ENCODE data around the gene EPB41L4A.

EPB41L4A gene

GRCh38 chr5:112316006-112316405 is 103.1 kb downstream of the EPB41L4A start:
- no peak for DNase-seq (ENCODE audit: extremely low spot score)
- CTCF ChIA-PET = interaction anchor here (0.8 to 1.7 kb wide), 4 partner anchors 11 to 37 kb away, joined by 3 to 5 read pairs (median 3); no protein-coding TSS in a partner anchor
- POLR2A ChIA-PET = no interaction called here
- TF ChIP-seq, protein P1, sequence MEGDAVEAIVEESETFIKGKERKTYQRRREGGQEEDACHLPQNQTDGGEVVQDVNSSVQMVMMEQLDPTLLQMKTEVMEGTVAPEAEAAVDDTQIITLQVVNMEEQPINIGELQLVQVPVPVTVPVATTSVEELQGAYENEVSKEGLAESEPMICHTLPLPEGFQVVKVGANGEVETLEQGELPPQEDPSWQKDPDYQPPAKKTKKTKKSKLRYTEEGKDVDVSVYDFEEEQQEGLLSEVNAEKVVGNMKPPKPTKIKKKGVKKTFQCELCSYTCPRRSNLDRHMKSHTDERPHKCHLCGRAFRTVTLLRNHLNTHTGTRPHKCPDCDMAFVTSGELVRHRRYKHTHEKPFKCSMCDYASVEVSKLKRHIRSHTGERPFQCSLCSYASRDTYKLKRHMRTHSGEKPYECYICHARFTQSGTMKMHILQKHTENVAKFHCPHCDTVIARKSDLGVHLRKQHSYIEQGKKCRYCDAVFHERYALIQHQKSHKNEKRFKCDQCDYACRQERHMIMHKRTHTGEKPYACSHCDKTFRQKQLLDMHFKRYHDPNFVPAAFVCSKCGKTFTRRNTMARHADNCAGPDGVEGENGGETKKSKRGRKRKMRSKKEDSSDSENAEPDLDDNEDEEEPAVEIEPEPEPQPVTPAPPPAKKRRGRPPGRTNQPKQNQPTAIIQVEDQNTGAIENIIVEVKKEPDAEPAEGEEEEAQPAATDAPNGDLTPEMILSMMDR (IDR thresholded peaks at IDR 0.05; ENCODE audit: control extremely low read depth, extremely low read depth, low read depth, missing control alignments) = no peak

DNA sequence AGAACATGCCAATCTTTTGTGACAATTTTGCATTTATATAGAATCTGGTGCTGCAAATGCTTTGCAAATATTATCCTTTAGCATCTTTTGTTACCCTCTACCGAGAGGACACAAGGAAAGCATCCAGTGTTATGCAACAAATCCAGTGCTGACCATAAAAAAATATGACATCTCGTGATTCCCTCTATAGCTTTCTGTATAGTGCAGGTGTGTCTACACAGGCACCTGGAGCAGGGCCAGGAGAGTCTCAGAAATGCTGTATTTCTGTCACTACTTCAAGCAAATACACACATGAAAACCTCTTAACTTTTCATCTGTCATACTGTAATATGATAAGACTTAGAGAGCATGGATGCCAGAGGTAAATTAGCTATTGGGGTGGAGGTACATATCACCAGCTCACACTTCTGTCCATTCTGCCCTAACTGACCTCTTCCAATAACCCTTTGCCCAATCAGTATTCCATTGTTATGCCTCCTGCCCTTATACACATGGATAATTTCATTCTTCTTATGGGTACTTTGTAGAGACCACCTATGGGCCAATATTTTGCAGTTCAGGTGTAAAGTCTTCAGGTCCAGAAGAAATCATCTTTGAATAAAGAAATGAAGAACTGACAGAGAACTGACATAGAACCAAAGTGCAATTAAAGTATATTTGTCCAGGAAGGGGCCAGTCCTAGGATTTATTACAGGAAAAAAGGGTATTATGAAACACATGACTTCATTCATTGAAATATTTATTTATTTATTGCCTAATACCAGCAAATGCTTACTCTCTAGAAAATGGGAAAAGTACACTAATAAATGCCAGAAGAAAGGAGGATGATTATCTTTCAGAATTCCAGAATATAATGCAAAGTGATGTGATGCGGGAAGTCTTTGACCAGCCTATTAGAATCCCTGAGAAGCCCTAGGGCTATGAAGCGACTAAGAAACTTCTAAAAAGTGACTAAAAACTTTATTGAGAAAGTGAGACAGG is 106.5 kb downstream of the EPB41L4A start:
- ChIA-PET CTCF (interaction anchor here (0.6 to 1.1 kb wide), 2 partner anchors 13 to 26 kb away, joined by 3 to 4 read pairs; no protein-coding TSS in a partner anchor), POLR2A (no interaction called here)
- TF ChIP-seq, protein P1 (IDR thresholded peaks at IDR 0.05; ENCODE audit: control extremely low read depth, extremely low read depth, low read depth, missing control alignments) = no peak
- DNase-seq (ENCODE audit: extremely low spot score) = no peak

GRCh38 chr5:112310746-112311145 is 108.3 kb downstream of the EPB41L4A start:
- TF ChIP-seq, protein P1 (IDR thresholded peaks at IDR 0.05; ENCODE audit: control extremely low read depth, extremely low read depth, low read depth, missing control alignments) = no peak
- POLR2A ChIA-PET = no interaction called here
- CTCF ChIA-PET = interaction anchor here (1.0 to 1.1 kb wide), 2 partner anchors 10 to 11 kb away, joined by 3 to 4 read pairs; no protein-coding TSS in a partner anchor

DNA sequence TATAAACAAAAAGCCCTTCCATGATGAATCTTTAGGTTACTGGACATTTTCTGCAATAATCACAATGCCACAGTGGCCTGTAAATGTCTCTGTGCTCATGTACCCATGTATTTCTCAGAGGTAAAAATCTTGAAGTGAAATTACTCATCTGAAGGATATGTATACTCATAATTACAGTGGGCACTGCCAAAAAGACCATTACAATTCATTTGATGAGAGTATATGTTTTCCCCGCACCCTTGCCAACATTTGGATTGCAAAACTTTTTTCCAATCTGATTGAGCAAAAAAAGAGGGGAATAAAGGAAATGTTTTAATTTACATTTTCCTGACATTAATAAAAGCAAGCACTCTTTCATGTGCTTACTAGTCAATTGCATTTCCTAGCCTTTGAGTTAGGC is 110.5 kb downstream of the EPB41L4A start:
- POLR2A ChIA-PET = no interaction called here
- TF ChIP-seq, protein P1 (IDR thresholded peaks at IDR 0.05; ENCODE audit: control extremely low read depth, extremely low read depth, low read depth, missing control alignments) = no peak
- no peak for DNase-seq (ENCODE audit: extremely low spot score)
- CTCF ChIA-PET = no interaction called here

More at GRCh38 chr5:112310746-112311145, 108.3 kb downstream of the EPB41L4A start:
- DNase-seq (ENCODE audit: extremely low spot score) = no peak

- no peak for DNase-seq (ENCODE audit: extremely low spot score)
- CTCF ChIA-PET = no interaction called here
- TF ChIP-seq, protein P1 (IDR thresholded peaks at IDR 0.05; ENCODE audit: control extremely low read depth, extremely low read depth, low read depth, missing control alignments) = no peak
- POLR2A ChIA-PET = no interaction called here
Observed at GRCh38 chr5:112306956-112307355, 112.1 kb downstream of the EPB41L4A start.

- ChIA-PET POLR2A (no interaction called here), CTCF (no interaction called here)
- TF ChIP-seq, protein P1 (IDR thresholded peaks at IDR 0.05; ENCODE audit: control extremely low read depth, extremely low read depth, low read depth, missing control alignments) = no peak
- DNase-seq (ENCODE audit: extremely low spot score) = no peak
Observed at GRCh38 chr5:112304743-112305142, 114.3 kb downstream of the EPB41L4A start.

Data from GM10248 (cell line).